ENCODE measurements around the gene BCR.

DNA sequence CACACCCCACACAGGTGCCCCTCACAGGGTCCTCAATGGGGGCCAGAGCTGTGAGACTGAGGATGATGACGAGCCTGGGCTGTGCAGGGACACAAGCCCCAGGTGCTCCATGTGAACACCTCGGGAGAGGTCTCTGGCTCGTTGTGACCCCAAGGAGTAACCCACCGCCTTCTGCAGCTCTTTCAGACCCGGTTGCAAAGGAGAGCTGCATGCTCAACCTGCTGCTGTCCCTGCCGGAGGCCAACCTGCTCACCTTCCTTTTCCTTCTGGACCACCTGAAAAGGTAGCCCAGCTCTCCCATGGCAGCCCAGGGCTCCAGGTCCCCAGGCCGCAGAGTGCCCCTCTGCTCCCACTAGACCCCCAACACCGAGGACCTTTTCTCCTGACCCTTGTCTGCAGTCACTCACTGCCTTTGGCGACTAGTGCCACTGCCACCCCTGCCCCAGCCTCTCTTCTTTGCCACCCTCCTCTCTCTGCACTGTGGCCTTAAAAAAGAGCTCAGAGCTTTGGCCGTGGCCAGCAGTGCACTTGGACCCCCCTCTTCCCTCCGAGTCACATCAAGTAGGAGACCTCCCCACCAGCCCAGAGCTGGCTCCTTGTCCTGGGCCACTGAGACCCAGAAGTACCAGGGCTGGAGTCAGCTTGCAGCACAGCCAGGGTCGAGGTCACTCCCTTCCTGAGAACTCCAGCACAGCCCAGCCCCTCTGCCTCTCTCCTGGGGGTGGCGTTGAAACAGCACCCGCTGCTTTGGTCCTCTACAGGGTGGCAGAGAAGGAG, 133.7 kb downstream of the BCR start:
- no peak for TF ChIP-seq ETV6 (CRISPR knock-in tag; conservative IDR thresholded peaks at IDR 0.05)
- TF ChIP-seq, protein P1, sequence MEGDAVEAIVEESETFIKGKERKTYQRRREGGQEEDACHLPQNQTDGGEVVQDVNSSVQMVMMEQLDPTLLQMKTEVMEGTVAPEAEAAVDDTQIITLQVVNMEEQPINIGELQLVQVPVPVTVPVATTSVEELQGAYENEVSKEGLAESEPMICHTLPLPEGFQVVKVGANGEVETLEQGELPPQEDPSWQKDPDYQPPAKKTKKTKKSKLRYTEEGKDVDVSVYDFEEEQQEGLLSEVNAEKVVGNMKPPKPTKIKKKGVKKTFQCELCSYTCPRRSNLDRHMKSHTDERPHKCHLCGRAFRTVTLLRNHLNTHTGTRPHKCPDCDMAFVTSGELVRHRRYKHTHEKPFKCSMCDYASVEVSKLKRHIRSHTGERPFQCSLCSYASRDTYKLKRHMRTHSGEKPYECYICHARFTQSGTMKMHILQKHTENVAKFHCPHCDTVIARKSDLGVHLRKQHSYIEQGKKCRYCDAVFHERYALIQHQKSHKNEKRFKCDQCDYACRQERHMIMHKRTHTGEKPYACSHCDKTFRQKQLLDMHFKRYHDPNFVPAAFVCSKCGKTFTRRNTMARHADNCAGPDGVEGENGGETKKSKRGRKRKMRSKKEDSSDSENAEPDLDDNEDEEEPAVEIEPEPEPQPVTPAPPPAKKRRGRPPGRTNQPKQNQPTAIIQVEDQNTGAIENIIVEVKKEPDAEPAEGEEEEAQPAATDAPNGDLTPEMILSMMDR (CRISPR knock-in tag; IDR thresholded peaks at IDR 0.05), result no peak
- no peak for TF ChIP-seq FOSL2 (CRISPR knock-in tag; IDR thresholded peaks at IDR 0.05)
- TF ChIP-seq ZNF317 (CRISPR knock-in tag; IDR thresholded peaks at IDR 0.05), result no peak
- TF ChIP-seq, protein P2, sequence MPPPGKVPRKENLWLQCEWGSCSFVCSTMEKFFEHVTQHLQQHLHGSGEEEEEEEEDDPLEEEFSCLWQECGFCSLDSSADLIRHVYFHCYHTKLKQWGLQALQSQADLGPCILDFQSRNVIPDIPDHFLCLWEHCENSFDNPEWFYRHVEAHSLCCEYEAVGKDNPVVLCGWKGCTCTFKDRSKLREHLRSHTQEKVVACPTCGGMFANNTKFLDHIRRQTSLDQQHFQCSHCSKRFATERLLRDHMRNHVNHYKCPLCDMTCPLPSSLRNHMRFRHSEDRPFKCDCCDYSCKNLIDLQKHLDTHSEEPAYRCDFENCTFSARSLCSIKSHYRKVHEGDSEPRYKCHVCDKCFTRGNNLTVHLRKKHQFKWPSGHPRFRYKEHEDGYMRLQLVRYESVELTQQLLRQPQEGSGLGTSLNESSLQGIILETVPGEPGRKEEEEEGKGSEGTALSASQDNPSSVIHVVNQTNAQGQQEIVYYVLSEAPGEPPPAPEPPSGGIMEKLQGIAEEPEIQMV (CRISPR knock-in tag; IDR thresholded peaks at IDR 0.05; ENCODE audit: low read depth), result no peak
- TF ChIP-seq, protein P3, sequence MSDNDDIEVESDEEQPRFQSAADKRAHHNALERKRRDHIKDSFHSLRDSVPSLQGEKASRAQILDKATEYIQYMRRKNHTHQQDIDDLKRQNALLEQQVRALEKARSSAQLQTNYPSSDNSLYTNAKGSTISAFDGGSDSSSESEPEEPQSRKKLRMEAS (IDR thresholded peaks at IDR 0.05), result no peak
- no peak for TF ChIP-seq SOX6 (IDR thresholded peaks at IDR 0.05)
- no peak for TF ChIP-seq SOX6 (CRISPR knock-in tag; IDR thresholded peaks at IDR 0.05)
- no peak for TF ChIP-seq SIX1 (CRISPR knock-in tag; IDR thresholded peaks at IDR 0.05; ENCODE audit: borderline replicate concordance)
- no peak for TF ChIP-seq CREB1 (IDR thresholded peaks at IDR 0.05)
- no peak for TF ChIP-seq CREB1 (CRISPR knock-in tag; IDR thresholded peaks at IDR 0.05)
- TF ChIP-seq, protein P4, sequence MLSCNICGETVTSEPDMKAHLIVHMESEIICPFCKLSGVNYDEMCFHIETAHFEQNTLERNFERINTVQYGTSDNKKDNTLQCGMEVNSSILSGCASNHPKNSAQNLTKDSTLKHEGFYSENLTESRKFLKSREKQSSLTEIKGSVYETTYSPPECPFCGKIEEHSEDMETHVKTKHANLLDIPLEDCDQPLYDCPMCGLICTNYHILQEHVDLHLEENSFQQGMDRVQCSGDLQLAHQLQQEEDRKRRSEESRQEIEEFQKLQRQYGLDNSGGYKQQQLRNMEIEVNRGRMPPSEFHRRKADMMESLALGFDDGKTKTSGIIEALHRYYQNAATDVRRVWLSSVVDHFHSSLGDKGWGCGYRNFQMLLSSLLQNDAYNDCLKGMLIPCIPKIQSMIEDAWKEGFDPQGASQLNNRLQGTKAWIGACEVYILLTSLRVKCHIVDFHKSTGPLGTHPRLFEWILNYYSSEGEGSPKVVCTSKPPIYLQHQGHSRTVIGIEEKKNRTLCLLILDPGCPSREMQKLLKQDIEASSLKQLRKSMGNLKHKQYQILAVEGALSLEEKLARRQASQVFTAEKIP (CRISPR knock-in tag; IDR thresholded peaks at IDR 0.05; ENCODE audit: borderline replicate concordance), result no peak
